Mucosa of descending colon (tissue), 3 donors: ENCODE measurements around the gene COL24A1. TPM values are rescaled to one million over a fixed set of nuclear protein-coding genes. Genes with fewer than 3 reads are reported as not detected.
"Not testable (repeated sequence)": the region's sequence is repeated elsewhere in the genome, so short reads cannot be mapped to it uniquely, and the experiment has no call there.

Experiments used
- ATAC-seq: fragments of 200-7000 bp; cut with Tn5 transposase; one replicate; pipeline ENCODE4 v1.9.1; 2020; ENCODE audit warnings: mild to moderate bottlenecking, moderate library complexity
- DNase-seq, 3 donors: peaks; one replicate each; pipeline ENCODE4 v3.0.0-alpha.2; 2020
- H3K36me3 ChIP-seq: fragments of 200-600 bp; one replicate; pipeline ENCODE4 v1.8.0; 2021; ENCODE audit warnings: low read depth, mild to moderate bottlenecking
- H3K4me1 ChIP-seq: fragments of 200-600 bp; one replicate; pipeline ENCODE4 v1.8.0; 2021; ENCODE audit warnings: low read depth, mild to moderate bottlenecking
- H3K4me3 ChIP-seq: fragments of 200-600 bp; one replicate; pipeline ENCODE4 v1.8.0; 2021; ENCODE audit warnings: mild to moderate bottlenecking
- H3K9me3 ChIP-seq: fragments of 200-600 bp; one replicate; pipeline ENCODE4 v1.8.0; 2021; ENCODE audit warnings: mild to moderate bottlenecking
- intact Hi-C, 2 donors: fragments of 100-400 bp; cut with DNase I in 1 of 2; cut with micrococcal nuclease in 1 of 2; formaldehyde crosslinking; loops; one replicate each; pipeline versions ENCODE4 v1.11.0 to v1.11.1; 2022; cut with DNase I, micrococcal nuclease
- total RNA-seq, 3 donors: library from RNA; stranded (reverse); fragmentation: NEBNext Ultra II Directional in 2 of 3; extraction: Animal tissue kit (Norgen Biotek cat#: 25700) in 2 of 3; gene quantifications; one replicate each; pipeline versions ENCODE4 v1.2.1 to v1.2.4, GENCODE V29; 2021 to 2023
- TF ChIP-seq, protein P1 (sequence below): fragments of 200-600 bp; IDR thresholded peaks from one replicate; pipeline ENCODE4 v1.8.0; 2022; ENCODE audit warnings: antibody characterized with exemption, mild to moderate bottlenecking
- donor health status: DM: no; HTN: no; CAD: no; lungs with moderate emphysema.
- donor health status: DM: no; HTN: no; CAD: no.
- donor health status: DM: no; HTN: yes; CAD: no.

The COL24A1 gene
- total RNA-seq, 3 donors from 2014 or later = 0.41 to 6.2 (median 1.1) TPM

DNA sequence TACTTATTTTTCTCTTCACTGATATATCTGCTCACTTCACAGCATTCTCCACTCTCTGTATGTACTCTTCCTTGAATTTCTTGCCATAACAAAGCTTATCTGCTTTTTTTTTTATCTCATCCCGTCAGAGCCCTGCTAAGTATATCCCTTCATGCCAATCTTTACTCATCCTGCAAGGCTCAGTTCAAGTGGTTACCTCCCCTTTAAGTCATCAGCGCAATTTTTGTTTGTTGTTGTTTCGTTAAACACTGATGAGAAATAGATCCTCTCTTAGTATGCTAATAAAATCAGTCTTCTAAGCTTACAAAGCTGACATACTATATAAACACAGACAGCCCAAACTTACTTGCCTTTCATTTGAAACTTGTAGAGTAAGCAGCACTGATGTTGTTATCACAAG, 17.8 kb downstream of the COL24A1 start:
- TF ChIP-seq, protein P1, sequence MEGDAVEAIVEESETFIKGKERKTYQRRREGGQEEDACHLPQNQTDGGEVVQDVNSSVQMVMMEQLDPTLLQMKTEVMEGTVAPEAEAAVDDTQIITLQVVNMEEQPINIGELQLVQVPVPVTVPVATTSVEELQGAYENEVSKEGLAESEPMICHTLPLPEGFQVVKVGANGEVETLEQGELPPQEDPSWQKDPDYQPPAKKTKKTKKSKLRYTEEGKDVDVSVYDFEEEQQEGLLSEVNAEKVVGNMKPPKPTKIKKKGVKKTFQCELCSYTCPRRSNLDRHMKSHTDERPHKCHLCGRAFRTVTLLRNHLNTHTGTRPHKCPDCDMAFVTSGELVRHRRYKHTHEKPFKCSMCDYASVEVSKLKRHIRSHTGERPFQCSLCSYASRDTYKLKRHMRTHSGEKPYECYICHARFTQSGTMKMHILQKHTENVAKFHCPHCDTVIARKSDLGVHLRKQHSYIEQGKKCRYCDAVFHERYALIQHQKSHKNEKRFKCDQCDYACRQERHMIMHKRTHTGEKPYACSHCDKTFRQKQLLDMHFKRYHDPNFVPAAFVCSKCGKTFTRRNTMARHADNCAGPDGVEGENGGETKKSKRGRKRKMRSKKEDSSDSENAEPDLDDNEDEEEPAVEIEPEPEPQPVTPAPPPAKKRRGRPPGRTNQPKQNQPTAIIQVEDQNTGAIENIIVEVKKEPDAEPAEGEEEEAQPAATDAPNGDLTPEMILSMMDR = no peak
- Histone ChIP-seq H3K4me1 (no peaks in the 10 kb centered on the region), H3K36me3 (no peaks in the 10 kb centered on the region), H3K9me3 (no peaks in the 10 kb centered on the region), H3K4me3 (no peak overlapping the region)
- DNase-seq = no peak
- intact Hi-C loops = no loop called here
- no peak for ATAC-seq

DNA sequence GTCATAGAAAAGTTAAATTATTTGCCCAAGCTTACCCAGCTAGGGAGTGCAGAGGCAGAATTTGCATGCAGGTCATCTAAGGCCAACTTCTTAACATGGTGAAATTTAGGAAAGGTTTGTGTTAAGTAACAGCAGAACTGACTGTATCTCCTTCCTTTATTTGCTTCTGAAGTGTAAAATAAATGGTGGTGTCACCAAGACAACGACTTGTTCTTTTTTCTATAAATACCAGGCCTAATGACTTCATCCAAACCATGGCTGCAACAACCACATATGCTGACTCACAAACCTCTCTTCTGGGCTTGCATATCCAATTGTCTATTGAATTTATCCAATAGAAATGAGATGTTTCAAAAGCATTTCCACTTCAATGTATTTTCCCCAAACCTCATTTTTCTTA, 19.1 kb downstream of the COL24A1 start:
- Histone ChIP-seq H3K36me3 (no peaks in the 10 kb centered on the region), H3K4me1 (no peaks in the 10 kb centered on the region), H3K9me3 (no peaks in the 10 kb centered on the region), H3K4me3 (no peak overlapping the region)
- no peak for DNase-seq
- intact Hi-C loops = no loop called here
- TF ChIP-seq, protein P1 = no peak
- no peak for ATAC-seq

GRCh38 chr1:86119214-86119764, 37.3 kb downstream of the COL24A1 start:
- TF ChIP-seq, protein P1 = no peak
- no peaks in the 10 kb centered on the region for H3K4me1 ChIP-seq
- H3K4me3 ChIP-seq = no peak overlapping the region
- intact Hi-C loops = no loop called here
- no peaks in the 10 kb centered on the region for H3K36me3 ChIP-seq
- DNase-seq (no peak), ATAC-seq (no peak)
- H3K9me3 ChIP-seq = no peaks in the 10 kb centered on the region

- no peaks in the 10 kb centered on the region for H3K9me3 ChIP-seq
- TF ChIP-seq, protein P1 = no peak
- H3K4me1 ChIP-seq = no peaks in the 10 kb centered on the region
- no peaks in the 10 kb centered on the region for H3K36me3 ChIP-seq
- intact Hi-C loops = no loop called here
- DNase-seq (no peak), ATAC-seq (no peak)
- H3K4me3 ChIP-seq = no peak overlapping the region
Observed at GRCh38 chr1:86114816-86115400, 41.7 kb downstream of the COL24A1 start.

GRCh38 chr1:86114236-86114635, 42.3 kb downstream of the COL24A1 start:
- DNase-seq (no peak), ATAC-seq (no peak)
- no peak overlapping the region for H3K4me3 ChIP-seq
- TF ChIP-seq, protein P1 = no peak
- H3K4me1 ChIP-seq = no peaks in the 10 kb centered on the region
- intact Hi-C loops = no loop called here
- no peaks in the 10 kb centered on the region for H3K9me3 ChIP-seq
- no peaks in the 10 kb centered on the region for H3K36me3 ChIP-seq

- ATAC-seq, DNase-seq, H3K9me3 ChIP-seq, H3K4me1 ChIP-seq, intact Hi-C loops, H3K36me3 ChIP-seq, H3K4me3 ChIP-seq: not testable (repeated sequence)
Observed at GRCh38 chr1:86111590-86111989, 45.0 kb downstream of the COL24A1 start.
